SJCRH30 (cell line): Measurements from ENCODE around the gene GTSF1L. TPM values are rescaled to one million over a fixed set of nuclear protein-coding genes. Genes with fewer than 3 reads are reported as not detected.

Experiments
- DNase-seq, 2 experiments: peaks; one replicate each; pipeline ENCODE4 v3.0.0-alpha.2; 2015 to 2020
- H3K27ac ChIP-seq: fragments of 250-450 bp; sonication (Bioruptor Pico); 2 replicates; pipeline ENCODE4 v1.5.1; 2020; ENCODE audit warnings: mild to moderate bottlenecking, moderate library complexity
- H3K27me3 ChIP-seq: fragments of 250-450 bp; sonication (Bioruptor Pico); 2 replicates; pipeline ENCODE4 v1.5.1; 2020; ENCODE audit warnings: mild to moderate bottlenecking, moderate library complexity
- H3K36me3 ChIP-seq: fragments of 250-450 bp; sonication (Bioruptor Pico); 2 replicates; pipeline ENCODE4 v1.5.1; 2020; ENCODE audit warnings: mild to moderate bottlenecking, moderate library complexity
- H3K4me1 ChIP-seq: fragments of 250-450 bp; sonication (Bioruptor Pico); 2 replicates; pipeline ENCODE4 v1.5.1; 2020; ENCODE audit warnings: mild to moderate bottlenecking, moderate library complexity
- H3K4me3 ChIP-seq: fragments of 250-450 bp; sonication (Bioruptor Pico); 2 replicates; pipeline ENCODE4 v1.5.1; 2020; ENCODE audit warnings: mild to moderate bottlenecking, moderate library complexity
- H3K9me3 ChIP-seq: fragments of 250-450 bp; sonication (Bioruptor Pico); replicated peaks from 2 replicates; pipeline ENCODE4 v1.5.1; 2020; ENCODE audit warnings: mild to moderate bottlenecking, moderate library complexity
- total RNA-seq: library from RNA; depleted of rRNA; stranded (reverse); fragments of >200 nt; shearing (Covaris generic); gene quantifications from 2 replicates; pipeline ENCODE4 v1.2.3, GENCODE V29; 2014

GTSF1L gene
- total RNA-seq, 1 experiment from 2014 or later: not detected

GRCh38 chr20:43716757-43717615, 9.8 kb downstream of the GTSF1L start:
- Histone ChIP-seq H3K9me3 (no peaks in the 10 kb centered on the region), H3K27me3 (no peaks in the 10 kb centered on the region), H3K27ac (no peak overlapping the region), H3K4me1 (peaks cover 17% of the 10 kb centered on the region), H3K4me3 (no peak overlapping the region), H3K36me3 (peaks cover 55% of the 10 kb centered on the region)
- DNase-seq: no peak

DNA sequence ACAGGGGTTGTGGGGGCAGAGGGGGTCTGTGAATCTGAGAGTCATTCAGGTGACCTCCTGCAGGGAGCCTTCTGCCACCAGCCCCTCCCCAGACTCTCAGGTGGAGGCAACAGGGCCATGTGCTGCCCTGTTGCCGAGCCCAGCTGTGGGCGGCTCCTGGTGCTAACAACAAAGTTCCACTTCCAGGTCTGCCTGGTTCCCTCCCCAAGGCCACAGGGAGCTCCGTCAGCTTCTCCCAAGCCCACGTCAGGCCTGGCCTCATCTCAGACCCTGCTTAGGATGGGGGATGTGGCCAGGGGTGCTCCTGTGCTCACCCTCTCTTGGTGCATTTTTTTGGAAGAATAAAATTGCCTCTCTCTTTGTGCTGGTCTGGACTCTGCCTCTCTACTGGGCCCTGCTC, 10.7 kb downstream of the GTSF1L start:
- no peak for DNase-seq
- H3K4me1 ChIP-seq: peaks cover 11% of the 10 kb centered on the region
- no peaks in the 10 kb centered on the region for H3K9me3 ChIP-seq
- H3K36me3 ChIP-seq: peaks cover 63% of the 10 kb centered on the region
- H3K27ac ChIP-seq: no peak overlapping the region
- no peak overlapping the region for H3K4me3 ChIP-seq
- no peaks in the 10 kb centered on the region for H3K27me3 ChIP-seq

DNA sequence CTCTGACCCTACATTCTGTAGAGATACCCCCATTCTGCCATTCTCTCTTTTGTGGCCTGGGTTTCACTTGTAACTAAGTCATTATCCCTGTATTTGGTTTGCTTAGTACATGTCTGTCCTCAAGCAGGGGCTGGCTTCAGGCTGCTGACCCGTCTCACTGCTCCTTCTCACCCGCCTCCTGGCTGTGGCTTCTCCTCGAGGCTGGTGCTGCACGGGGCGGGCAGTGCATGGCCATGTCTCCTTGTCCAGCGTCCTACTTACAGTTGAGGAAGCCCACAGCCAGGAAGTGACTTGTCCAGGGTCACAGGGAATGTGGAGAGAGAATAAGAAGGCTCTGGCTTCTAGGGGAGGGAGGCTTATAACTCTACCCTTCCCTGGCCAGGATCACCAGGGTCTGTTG, 11.3 kb downstream of the GTSF1L start:
- DNase-seq: no peak
- H3K27me3 ChIP-seq: no peaks in the 10 kb centered on the region

GRCh38 chr20:43715044-43715443, 11.8 kb downstream of the GTSF1L start:
- Histone ChIP-seq H3K4me3 (no peak overlapping the region), H3K27me3 (no peaks in the 10 kb centered on the region), H3K27ac (no peak overlapping the region), H3K9me3 (no peaks in the 10 kb centered on the region), H3K4me1 (no peaks in the 10 kb centered on the region), H3K36me3 (peaks cover 73% of the 10 kb centered on the region)
- no peak for DNase-seq

More for the DNA sequence above, 11.3 kb downstream of the GTSF1L start:
- Histone ChIP-seq H3K4me3 (no peak overlapping the region), H3K9me3 (no peaks in the 10 kb centered on the region), H3K36me3 (peaks cover 69% of the 10 kb centered on the region), H3K27ac (no peak overlapping the region), H3K4me1 (peaks cover 4% of the 10 kb centered on the region)

DNA sequence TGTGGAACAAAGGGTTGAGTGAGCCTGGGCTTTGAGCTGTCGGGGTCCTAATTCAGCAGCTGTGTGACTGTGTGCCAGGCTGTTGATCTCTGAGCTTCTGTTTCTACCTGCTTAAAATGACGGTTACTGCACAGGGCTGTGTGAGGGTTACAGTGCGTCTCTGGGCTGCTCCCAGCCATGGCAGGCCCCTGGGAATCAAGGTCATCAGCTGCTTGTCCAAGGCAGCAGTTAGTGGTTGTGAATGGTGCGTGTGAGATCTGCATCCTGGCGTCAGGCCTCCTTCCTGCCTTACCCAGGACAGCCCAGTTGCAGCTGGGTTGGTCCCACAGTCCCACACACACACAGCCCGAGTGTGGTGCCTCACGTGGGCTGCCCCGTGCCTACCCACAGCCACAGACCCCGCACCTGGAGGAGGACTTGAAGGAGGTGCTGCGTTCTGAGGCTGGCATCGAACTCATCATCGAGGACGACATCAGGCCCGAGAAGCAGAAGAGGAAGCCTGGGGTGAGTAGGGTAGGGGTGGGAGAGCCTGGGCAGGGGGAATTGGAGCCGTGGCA, 15.6 kb downstream of the GTSF1L start:
- Histone ChIP-seq H3K27ac (no peak overlapping the region), H3K4me3 (no peak overlapping the region), H3K36me3 (peaks cover 94% of the 10 kb centered on the region), H3K4me1 (no peaks in the 10 kb centered on the region), H3K27me3 (no peaks in the 10 kb centered on the region), H3K9me3 (no peaks in the 10 kb centered on the region)
- no peak for DNase-seq

- no peak overlapping the region for H3K4me3 ChIP-seq
Observed at GRCh38 chr20:43710370-43711044, 16.3 kb downstream of the GTSF1L start.

DNA sequence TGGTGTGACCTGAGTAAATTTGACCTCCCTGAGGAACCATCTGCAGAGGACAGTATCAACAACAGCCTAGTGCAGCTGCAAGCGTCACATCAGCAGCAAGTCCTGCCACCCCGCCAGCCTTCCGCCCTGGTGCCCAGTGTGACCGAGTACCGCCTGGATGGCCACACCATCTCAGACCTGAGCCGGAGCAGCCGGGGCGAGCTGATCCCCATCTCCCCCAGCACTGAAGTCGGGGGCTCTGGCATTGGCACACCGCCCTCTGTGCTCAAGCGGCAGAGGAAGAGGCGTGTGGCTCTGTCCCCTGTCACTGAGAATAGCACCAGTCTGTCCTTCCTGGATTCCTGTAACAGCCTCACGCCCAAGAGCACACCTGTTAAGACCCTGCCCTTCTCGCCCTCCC, 24.3 kb downstream of the GTSF1L start:
- H3K27me3 ChIP-seq: no peaks in the 10 kb centered on the region
- H3K27ac ChIP-seq: no peak overlapping the region
- H3K9me3 ChIP-seq: no peaks in the 10 kb centered on the region
- H3K4me1 ChIP-seq: no peaks in the 10 kb centered on the region
- H3K36me3 ChIP-seq: peaks cover 89% of the 10 kb centered on the region
- H3K4me3 ChIP-seq: no peak overlapping the region
- no peak for DNase-seq

More at GRCh38 chr20:43710370-43711044, 16.3 kb downstream of the GTSF1L start:
- no peaks in the 10 kb centered on the region for H3K9me3 ChIP-seq
- no peaks in the 10 kb centered on the region for H3K27me3 ChIP-seq
- H3K27ac ChIP-seq: no peak overlapping the region
- H3K4me1 ChIP-seq: no peaks in the 10 kb centered on the region
- peaks cover 94% of the 10 kb centered on the region for H3K36me3 ChIP-seq
- DNase-seq: no peak

- no peak for DNase-seq
- Histone ChIP-seq H3K9me3 (no peaks in the 10 kb centered on the region), H3K27ac (no peak overlapping the region), H3K4me1 (no peaks in the 10 kb centered on the region), H3K27me3 (no peaks in the 10 kb centered on the region), H3K4me3 (no peak overlapping the region), H3K36me3 (peaks cover 87% of the 10 kb centered on the region)
Observed at GRCh38 chr20:43700627-43701026, 26.2 kb downstream of the GTSF1L start.

GRCh38 chr20:43699941-43700565, 26.7 kb downstream of the GTSF1L start:
- no peaks in the 10 kb centered on the region for H3K4me1 ChIP-seq
- no peak for DNase-seq
- H3K27me3 ChIP-seq: no peaks in the 10 kb centered on the region
- H3K36me3 ChIP-seq: peaks cover 87% of the 10 kb centered on the region
- no peak overlapping the region for H3K4me3 ChIP-seq
- H3K9me3 ChIP-seq: no peaks in the 10 kb centered on the region
- no peak overlapping the region for H3K27ac ChIP-seq

DNA sequence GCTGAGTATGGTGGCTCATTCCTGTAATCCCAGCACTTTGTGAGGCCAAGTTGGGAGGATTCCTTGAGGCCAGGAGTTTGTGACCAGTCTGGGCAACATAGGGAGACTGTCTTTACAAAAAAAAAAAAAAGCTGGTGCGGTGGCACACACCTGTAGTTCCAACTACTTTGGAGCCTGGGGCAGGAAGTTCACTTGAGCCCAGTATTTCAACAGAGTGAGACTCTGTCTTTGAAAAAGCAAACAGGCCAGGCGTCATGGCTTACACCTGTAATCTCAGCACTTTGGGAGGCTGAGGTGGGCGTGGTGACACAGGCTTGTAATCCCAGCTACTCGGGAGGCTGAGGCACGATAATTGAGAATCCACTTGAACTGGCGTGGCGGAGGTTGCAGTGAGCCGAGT, 31.2 kb downstream of the GTSF1L start:
- no peak overlapping the region for H3K27ac ChIP-seq
- no peaks in the 10 kb centered on the region for H3K27me3 ChIP-seq
- H3K4me3 ChIP-seq: no peak overlapping the region
- H3K4me1 ChIP-seq: no peaks in the 10 kb centered on the region
- no peaks in the 10 kb centered on the region for H3K9me3 ChIP-seq
- peaks cover 82% of the 10 kb centered on the region for H3K36me3 ChIP-seq
- DNase-seq: no peak

DNA sequence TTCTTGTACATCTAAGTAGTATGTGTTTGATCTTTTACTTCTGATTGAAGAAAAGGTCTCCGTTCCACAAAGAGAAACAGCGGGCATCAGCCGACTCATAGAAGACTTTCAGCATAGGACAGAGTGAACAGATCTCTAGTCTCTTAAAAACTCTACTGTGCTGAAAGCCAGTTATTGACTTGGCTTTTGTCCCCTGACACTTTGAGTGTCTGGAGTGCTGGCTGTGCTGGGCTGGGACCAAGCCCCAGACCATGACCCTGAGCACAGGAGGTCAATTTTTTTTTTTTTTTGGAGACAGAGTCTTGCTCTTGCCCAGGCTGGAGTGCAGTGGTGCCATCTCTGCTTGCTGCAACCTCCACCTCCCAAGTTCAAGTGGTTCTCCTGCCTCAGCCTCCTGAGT, 32.0 kb downstream of the GTSF1L start:
- Histone ChIP-seq H3K27me3 (no peaks in the 10 kb centered on the region), H3K36me3 (peaks cover 80% of the 10 kb centered on the region), H3K4me3 (no peak overlapping the region), H3K27ac (no peak overlapping the region), H3K9me3 (no peaks in the 10 kb centered on the region), H3K4me1 (no peaks in the 10 kb centered on the region)
- no peak for DNase-seq

DNA sequence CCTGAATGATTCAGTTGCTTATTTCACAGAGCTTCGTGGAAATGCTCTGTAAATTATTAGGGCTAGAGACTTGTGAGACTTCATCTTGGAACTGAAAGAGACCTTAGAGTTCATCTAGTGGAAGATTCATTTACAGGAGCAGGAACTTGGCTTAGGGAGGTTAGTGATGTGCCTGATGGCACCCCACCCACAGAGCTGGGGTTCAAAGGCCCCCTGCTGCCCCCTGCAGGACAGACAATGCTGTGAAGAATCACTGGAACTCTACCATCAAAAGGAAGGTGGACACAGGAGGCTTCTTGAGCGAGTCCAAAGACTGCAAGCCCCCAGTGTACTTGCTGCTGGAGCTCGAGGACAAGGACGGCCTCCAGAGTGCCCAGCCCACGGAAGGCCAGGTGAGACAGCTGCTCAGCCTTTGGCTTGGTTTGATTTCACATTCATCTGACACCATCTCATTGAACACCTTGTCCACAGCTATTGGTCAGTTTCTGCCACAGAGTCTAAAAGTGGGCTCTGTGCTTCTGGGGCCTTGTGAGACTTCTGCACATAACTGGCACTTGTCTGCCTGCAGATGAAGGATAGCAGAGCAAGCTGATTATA, 34.8 kb downstream of the GTSF1L start:
- DNase-seq: peak; percentile 78 to 88
- Histone ChIP-seq H3K9me3 (no peaks in the 10 kb centered on the region), H3K4me1 (no peaks in the 10 kb centered on the region), H3K4me3 (no peak overlapping the region), H3K36me3 (peaks cover 88% of the 10 kb centered on the region), H3K27ac (no peak overlapping the region), H3K27me3 (no peaks in the 10 kb centered on the region)

GRCh38 chr20:43690943-43691598, 35.7 kb downstream of the GTSF1L start:
- peaks cover 90% of the 10 kb centered on the region for H3K36me3 ChIP-seq
- no peaks in the 10 kb centered on the region for H3K4me1 ChIP-seq
- no peak overlapping the region for H3K4me3 ChIP-seq
- H3K27ac ChIP-seq: no peak overlapping the region
- no peaks in the 10 kb centered on the region for H3K27me3 ChIP-seq
- no peaks in the 10 kb centered on the region for H3K9me3 ChIP-seq
- DNase-seq: no peak

GRCh38 chr20:43689165-43689564, 37.6 kb downstream of the GTSF1L start:
- DNase-seq: no peak
- H3K27me3 ChIP-seq: no peaks in the 10 kb centered on the region
- H3K27ac ChIP-seq: no peak overlapping the region
- no peaks in the 10 kb centered on the region for H3K9me3 ChIP-seq
- H3K36me3 ChIP-seq: peaks cover 93% of the 10 kb centered on the region
- H3K4me1 ChIP-seq: no peaks in the 10 kb centered on the region
- H3K4me3 ChIP-seq: no peak overlapping the region
